ENCODE results near the gene FAM229A.

FAM229A gene

DNA sequence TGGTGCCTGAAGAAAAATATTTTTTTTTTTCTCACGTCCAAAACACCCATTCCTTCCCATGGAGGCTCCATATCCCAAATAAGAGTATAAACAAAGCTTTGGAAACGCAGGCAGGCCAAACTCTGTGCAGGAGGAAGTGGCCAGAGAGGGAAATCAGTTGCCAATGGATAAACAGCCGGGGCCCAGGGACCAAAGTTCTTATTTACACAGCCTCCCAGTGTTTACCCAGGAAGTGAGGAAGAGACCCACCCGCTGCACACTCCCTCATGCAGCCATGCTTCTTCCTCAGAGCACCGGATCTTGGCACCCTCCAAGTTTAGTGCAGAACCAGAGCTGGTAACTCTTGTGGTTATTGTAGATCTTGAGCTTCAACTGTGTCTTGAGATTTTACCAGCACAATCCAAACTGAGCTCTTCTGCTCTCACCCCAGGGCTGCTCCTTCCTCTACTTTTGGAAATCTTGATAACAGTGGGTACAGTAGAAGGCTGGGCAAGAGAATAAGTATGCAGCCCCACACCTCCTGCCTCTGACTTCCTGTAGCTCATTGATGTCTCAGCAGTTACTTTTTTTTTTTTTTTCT lies 40.5 kb downstream of the FAM229A start:
- no peak for DNase-seq

DNA sequence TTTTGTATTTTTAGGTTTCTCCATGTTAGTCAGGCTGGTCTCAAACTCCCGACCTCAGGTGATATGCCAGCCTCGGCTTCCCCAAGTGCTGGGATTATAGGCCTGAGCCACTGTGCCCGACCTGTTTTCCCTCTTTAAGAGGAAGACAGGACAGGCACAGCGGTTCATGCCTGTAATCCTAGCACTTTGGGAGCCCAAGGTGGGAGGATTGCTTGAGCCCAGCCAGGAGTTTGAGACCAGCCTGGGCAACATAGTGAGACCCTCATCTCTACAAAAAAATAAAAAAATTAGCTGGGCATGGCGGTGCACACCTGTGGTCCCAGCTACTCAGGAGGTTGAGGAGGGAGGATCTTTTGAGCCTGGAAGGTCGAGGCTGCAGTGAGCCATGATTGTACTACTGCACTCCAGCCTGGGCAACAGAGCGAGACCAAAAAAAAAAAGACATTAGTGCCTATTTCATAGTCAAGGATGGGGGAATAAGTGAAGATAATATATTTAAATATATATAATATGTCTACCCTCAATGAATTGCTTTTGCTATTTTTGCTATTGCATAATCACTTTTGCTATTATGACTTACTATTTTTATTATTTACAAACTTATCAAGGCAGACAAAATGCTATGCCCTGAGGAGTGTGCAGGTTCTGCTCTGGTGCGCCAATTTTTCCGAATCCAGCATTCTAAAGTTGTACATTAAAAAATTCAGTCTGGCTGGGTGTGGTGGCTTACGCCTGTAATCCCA lies 44.0 kb downstream of the FAM229A start:
- no peak for DNase-seq

DNA sequence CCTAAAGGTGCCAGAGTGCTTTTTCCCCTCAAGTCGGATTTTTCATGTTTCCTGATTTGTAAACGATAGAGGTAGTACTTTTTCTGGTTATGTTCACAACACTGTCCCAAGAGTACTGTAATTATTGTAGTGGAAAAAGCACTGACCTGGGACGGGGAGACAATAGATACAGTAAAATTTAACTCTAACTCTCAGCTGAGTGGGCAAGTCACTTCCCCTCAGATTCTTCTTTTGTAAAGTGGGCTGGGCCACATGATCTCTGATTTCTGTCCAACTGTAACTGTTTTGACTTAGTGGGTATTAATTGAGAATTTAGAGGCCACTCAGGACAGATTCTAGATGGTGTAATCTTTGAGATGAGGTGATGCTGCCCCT lies 45.4 kb downstream of the FAM229A start:
- no peak for DNase-seq

DNA sequence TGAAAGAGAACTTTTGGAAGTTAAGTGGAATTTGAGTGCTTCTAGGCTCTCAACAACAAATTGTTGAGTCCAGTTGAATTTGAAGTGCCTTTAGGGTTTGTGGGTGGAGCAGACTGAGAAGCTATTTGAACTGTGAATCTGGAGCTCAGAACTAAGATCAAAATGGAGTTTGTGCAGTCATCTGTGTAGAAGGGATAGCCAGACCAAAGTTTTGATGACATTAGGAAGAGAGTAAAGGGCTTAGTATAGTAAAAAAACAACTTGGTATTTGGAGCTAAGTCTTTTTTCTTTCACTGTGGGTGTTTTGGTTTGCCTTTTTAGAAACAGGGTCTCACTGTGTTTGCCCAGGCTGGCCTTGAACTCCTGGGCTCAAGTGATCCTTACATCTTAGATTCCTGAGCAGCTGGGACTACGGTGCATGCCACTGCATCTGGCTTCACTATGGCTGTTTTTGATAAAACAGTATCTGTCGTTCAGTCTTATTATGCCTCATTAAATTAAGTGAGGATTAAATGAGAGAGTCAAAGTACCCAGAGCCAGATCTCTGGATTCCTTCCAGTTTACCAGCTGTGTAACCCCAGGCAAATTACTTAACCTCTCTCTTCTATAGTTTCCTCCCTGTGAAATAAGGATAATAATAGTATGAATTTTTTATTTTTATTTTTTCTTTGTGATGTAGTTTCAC lies 50.4 kb downstream of the FAM229A start:
- no peak for DNase-seq
